ENCODE data around the gene SCN1A.
"Not testable (repeated sequence)": the region's sequence is repeated elsewhere in the genome, so short reads cannot be mapped to it uniquely, and the experiment has no call there.

The SCN1A gene

DNA sequence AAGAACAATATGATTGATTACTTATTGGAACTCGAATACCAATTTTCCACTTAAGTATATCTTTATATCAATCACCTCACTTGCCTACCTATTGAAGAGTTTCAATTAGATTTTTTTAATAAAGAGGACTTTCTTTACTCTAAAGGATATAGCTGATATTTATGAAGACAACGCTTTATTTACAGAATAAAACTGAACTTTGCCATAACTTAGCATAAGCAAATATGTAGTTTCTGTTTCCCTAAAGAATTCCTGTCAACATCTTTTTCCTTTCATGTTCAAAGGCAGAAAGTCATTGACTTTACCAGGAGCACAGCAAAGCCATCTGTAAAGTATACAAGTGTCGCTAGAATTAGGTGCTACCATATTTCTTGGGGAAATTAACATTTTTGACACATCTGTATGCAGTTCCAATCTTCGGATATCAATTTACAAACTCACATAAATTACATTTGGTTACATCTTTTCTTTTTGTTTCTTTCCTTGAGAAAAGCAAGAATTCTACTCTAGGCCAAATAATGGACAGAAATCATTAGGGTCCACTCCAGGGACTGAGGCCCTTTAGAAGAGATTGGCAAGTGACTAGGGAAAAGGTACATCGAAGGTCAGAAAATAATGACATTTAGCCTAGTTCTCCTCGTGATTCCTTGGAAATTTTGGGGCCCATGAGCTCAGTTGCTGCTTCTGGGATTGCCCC, 7.5 kb upstream of the SCN1A start:
- no peak for DNase-seq (ENCODE audit: low read depth)

GRCh38 chr2:166134252-166135151, 6.7 kb upstream of the SCN1A start:
- no peak for DNase-seq (ENCODE audit: low read depth)

DNA sequence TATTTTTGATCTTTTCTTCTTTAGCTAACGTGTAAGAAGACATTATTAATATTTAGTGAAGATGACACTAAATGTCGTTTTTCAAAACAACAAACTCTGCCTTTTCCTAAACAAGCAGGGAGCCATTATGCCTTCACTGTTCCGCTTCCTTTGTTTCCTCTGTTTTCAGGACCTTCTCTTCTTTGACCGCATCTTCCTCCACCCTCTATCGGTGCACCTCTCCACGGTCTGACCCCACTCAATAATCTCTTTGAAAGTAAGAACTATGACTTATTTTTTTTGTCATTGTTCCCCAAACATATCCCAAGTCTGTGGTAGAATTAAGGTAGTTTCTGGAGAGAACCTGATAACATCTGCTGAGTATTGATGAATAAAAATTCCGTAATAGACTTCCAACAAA, 5.8 kb upstream of the SCN1A start:
- no peak for DNase-seq (ENCODE audit: low read depth)

GRCh38 chr2:166128156-166128505, 311 bp upstream of the SCN1A start:
- no peak for DNase-seq (ENCODE audit: low read depth)

DNA sequence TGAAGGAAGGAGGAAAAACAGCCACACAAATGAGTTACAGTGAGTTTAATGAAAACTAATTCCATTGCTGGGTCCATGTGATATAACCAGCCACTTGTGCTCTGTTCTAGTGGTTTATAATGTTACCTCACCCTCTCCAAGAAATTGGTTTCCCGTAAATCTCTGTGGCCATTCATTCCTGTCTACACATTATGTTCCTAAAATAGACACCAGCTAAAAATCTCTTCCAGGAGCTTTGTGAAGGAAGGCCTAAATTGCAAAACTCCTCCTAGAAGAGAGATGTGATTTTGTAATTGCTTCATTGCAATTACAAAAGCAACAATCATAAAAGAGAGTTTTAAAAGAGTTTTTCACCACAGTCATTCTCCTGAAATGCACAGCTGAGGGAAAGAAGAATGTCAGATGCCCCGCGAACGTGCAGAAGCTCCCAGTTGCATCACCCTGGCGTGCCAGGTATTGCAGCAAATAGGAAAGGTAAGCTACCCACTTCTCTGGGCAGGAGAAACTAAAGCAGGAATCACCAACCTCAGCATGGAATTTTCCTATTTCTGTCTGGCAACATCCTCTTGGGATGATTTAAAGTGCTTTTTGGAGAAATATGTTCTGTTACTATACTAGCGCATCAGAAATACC, 1.7 kb downstream of the SCN1A start:
- DNase-seq (ENCODE audit: low read depth) = peak; percentile 74

DNA sequence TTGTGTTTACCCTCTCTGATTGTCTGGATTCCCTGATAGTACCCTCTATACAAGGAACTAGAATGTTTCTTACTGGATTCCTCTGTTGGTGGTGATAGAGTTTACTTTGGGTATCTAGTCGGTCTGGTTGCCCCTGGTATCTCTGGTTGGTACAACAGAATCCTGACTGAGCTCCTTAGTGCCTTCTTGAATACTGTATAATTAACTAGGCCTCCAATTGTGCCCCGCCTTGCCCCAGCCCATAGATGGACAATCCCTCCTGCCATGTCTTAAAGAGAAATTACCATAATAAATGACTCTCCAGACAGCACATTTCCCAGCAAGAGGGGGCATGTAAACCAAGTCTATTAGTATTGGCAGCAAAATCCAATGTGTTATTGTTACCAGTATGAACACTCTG, 2.3 kb downstream of the SCN1A start:
- DNase-seq (ENCODE audit: low read depth) = no peak

DNA sequence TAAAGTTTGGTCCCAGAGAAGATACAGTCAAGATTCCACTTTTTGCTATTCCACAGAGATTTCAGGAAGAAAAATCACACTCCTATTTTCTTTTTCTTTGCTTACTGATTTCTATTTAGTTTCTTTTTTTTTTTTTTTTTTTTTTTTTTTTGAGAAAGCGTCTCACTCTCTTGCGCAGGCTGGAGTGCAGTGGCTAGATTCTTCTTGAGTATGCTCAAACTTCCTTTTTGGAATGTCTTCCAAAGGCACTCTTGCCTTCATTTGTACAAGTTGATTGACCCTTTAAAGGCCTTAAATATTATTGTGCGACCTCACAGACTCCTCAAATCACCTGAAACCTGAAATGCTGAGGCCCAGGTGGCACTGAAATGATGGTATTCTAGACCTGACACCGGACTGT, 9.6 kb downstream of the SCN1A start:
- DNase-seq (ENCODE audit: low read depth) = no peak

- no peak for DNase-seq (ENCODE audit: low read depth)
Measured at GRCh38 chr2:166117491-166117890, 10.3 kb downstream of the SCN1A start.

- DNase-seq (ENCODE audit: low read depth) = no peak
Measured at GRCh38 chr2:166115589-166115988, 12.2 kb downstream of the SCN1A start.

GRCh38 chr2:166112193-166112605, 15.6 kb downstream of the SCN1A start:
- DNase-seq (ENCODE audit: low read depth) = no peak

- peak; percentile 41 for DNase-seq (ENCODE audit: low read depth)
Measured at GRCh38 chr2:166106431-166107015, 21.3 kb downstream of the SCN1A start.

DNA sequence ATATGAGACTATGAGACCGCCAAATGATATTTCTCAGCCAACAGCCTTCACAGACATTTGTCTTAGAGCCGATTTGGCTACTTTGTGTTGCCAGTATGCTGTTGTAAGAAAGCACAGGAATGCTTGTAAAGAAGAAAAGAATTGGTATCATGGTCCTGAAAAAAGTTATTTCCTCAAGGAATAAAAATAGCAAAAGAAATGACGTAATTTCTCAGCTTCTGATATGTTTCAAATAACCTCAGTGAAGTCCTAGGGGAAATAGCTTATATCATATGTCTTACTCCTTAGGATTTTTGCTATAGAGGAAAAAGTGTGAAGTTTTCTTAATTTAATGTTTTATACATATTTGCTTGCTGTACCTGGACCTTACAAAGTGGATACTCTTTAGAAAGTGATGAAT, 23.0 kb downstream of the SCN1A start:
- DNase-seq (ENCODE audit: low read depth) = no peak

DNA sequence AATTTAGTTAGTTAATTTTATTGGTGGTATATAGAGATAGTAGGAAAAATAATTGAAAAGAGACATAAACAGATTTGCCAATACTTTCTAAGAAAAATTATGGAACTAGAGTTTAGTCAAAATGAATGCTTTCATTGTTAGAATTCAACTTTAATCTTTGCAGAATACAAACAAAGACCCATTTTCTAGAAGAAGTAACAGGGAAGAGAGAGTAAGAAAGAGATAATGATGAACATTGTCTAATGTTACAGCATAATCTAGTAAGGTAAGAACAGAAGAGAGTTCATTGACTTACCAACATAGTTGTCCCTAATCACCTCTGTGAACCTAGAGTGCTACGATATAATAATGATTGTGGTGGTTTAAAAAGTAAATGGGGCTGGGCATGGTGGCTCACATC, 23.7 kb downstream of the SCN1A start:
- DNase-seq (ENCODE audit: low read depth) = no peak

- DNase-seq (ENCODE audit: low read depth) = not testable (repeated sequence)
Measured at GRCh38 chr2:166103277-166103676, 24.5 kb downstream of the SCN1A start.

GRCh38 chr2:166094325-166094724, 33.5 kb downstream of the SCN1A start:
- no peak for DNase-seq (ENCODE audit: low read depth)

- DNase-seq (ENCODE audit: low read depth) = peak; percentile 87
Measured at GRCh38 chr2:166092889-166093288, 34.9 kb downstream of the SCN1A start.

GRCh38 chr2:166091439-166091838, 36.4 kb downstream of the SCN1A start:
- peak; percentile 41 for DNase-seq (ENCODE audit: low read depth)

- DNase-seq (ENCODE audit: low read depth) = peak; percentile 89
Measured at GRCh38 chr2:166090908-166091307, 36.9 kb downstream of the SCN1A start.

DNA sequence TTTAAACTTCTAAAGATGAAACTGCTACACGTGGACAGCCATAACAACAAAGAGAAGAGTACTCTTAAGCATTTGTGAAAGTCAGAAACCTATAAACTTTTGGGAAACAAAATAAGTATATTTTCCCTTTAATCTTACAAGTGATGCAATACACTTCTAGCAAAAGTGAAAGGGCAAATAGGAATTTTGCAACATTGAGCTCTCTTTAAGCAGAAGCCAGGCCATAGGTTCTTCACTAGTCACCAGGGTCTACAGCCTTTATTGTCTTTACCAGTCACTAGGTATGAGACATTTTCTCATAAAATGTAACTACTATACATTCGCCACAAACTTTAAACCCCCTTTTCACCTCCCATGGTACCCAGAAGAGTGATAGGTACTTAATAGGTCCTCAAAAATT, 37.5 kb downstream of the SCN1A start:
- DNase-seq (ENCODE audit: low read depth) = peak; percentile 78

- peak; percentile 95 for DNase-seq (ENCODE audit: low read depth)
Measured at GRCh38 chr2:166088634-166089033, 39.2 kb downstream of the SCN1A start.

DNA sequence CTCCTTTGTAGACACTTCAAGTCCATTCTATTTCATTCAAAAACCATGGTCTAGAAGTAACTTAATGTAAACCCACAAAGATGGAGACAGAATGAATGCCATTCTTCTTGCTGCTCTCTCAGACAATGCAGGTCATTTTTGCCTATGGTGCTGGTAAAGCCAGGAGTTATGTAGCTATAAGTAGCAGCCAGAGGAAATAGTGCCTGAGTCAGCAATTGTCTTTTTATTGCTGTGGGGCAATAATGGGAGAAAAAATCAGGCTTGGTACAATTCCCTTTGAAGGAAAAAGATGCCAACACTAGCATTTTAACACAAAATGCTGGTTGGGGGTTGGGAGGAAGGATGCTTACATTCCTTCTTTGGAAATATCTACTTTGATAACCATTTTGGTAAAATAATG, 43.5 kb downstream of the SCN1A start:
- DNase-seq (ENCODE audit: low read depth) = no peak

- DNase-seq (ENCODE audit: low read depth) = no peak
Measured at GRCh38 chr2:166082736-166083135, 45.1 kb downstream of the SCN1A start.

DNA sequence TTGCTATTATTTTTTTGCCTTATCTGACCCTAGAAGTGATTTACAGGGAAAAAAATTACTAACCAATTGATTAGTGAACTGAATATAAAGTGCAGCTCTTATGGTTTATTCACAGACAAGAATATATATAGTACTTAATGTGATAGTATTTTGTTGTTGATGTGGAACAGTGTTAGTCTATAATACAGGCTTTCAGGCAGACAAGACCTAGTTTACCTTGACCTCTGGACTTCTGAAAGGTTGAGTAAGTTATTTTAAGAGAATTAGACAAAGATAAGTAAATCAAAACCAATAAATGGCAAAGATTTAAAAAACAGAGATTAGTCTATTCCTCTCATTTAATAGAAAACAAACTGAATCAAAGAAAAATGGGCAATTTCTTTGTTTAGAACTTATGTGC, 46.0 kb downstream of the SCN1A start:
- no peak for DNase-seq (ENCODE audit: low read depth)

All from amniotic epithelial cell (primary cell).